Upper lobe of left lung (tissue), 4 donors: ENCODE data around the gene RASA3.

ENCODE experiments used
- EP300 ChIP-seq, 4 donors: sonication (generic); formaldehyde crosslinking; IDR thresholded peaks; one replicate each; pipeline ENCODE4 v1.5.1; 2017; ENCODE audit warnings: antibody characterized with exemption in 4 of 4, control low read depth in 2 of 4
- POLR2A ChIP-seq, 4 donors: fragments of 450-650 bp; IDR thresholded peaks; one replicate each; pipeline ENCODE4 v1.5.1; 2016 to 2017; ENCODE audit warnings: antibody characterized with exemption in 4 of 4, mild to moderate bottlenecking in 2 of 4
- TF ChIP-seq, protein P1 (sequence below), 6 experiments: fragments of 450-650 bp in 4 of 6; fragments of 200-600 bp in 2 of 6; sonication (generic) in 2 of 6; IDR thresholded peaks; one replicate each; pipeline ENCODE4 v1.5.1; 2016 to 2019; ENCODE audit warnings: antibody characterized with exemption in 6 of 6

GRCh38 chr13:114130131-114130836 lies 2.1 kb downstream of the RASA3 start:
- TF ChIP-seq POLR2A (IDR thresholded peaks at IDR 0.05): no peak
- TF ChIP-seq, protein P1, sequence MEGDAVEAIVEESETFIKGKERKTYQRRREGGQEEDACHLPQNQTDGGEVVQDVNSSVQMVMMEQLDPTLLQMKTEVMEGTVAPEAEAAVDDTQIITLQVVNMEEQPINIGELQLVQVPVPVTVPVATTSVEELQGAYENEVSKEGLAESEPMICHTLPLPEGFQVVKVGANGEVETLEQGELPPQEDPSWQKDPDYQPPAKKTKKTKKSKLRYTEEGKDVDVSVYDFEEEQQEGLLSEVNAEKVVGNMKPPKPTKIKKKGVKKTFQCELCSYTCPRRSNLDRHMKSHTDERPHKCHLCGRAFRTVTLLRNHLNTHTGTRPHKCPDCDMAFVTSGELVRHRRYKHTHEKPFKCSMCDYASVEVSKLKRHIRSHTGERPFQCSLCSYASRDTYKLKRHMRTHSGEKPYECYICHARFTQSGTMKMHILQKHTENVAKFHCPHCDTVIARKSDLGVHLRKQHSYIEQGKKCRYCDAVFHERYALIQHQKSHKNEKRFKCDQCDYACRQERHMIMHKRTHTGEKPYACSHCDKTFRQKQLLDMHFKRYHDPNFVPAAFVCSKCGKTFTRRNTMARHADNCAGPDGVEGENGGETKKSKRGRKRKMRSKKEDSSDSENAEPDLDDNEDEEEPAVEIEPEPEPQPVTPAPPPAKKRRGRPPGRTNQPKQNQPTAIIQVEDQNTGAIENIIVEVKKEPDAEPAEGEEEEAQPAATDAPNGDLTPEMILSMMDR (IDR thresholded peaks at IDR 0.05): no peak
- TF ChIP-seq EP300 (IDR thresholded peaks at IDR 0.05): no peak
